ENCODE results near the gene HTR3C.

The HTR3C gene

GRCh38 chr3:184052767-184053166 is at the start of gene HTR3C:
Gene HTR3C, plus strand, starts transcription at chr3:184053047. Its CDS starts 34 bp downstream, at chr3:184053081.
- TF ChIP-seq EP300 (IDR thresholded peaks at IDR 0.05; ENCODE audit: borderline replicate concordance) (no peak), YY1 (IDR thresholded peaks at IDR 0.05; ENCODE audit: low read depth) (no peak), USF1 (IDR thresholded peaks at IDR 0.05) (no peak), TEAD4 (IDR thresholded peaks at IDR 0.05) (no peak), EGR1 (IDR thresholded peaks at IDR 0.05) (no peak), REST (IDR thresholded peaks at IDR 0.05; ENCODE audit: low read depth) (no peak), CEBPB (IDR thresholded peaks at IDR 0.05) (no peak), MAX (IDR thresholded peaks at IDR 0.05) (no peak), TCF12 (IDR thresholded peaks at IDR 0.05; ENCODE audit: low read depth) (no peak), TAF1 (IDR thresholded peaks at IDR 0.05; ENCODE audit: low read depth) (no peak), FOXM1 (IDR thresholded peaks at IDR 0.05; ENCODE audit: borderline replicate concordance, low read depth) (no peak), RAD21 (IDR thresholded peaks at IDR 0.05; ENCODE audit: low read depth) (no peak), ZBTB7A (IDR thresholded peaks at IDR 0.05; ENCODE audit: low read depth) (no peak), NFIC (IDR thresholded peaks at IDR 0.05) (no peak)

GRCh38 chr3:184003187-184003967 is 49.5 kb upstream of the HTR3C start:
- TF ChIP-seq RAD21 (IDR thresholded peaks at IDR 0.05; ENCODE audit: low read depth) = no peak
- TF ChIP-seq USF1 (IDR thresholded peaks at IDR 0.05) = no peak
- TF ChIP-seq EGR1 (IDR thresholded peaks at IDR 0.05) = no peak
- no peak for TF ChIP-seq ZBTB7A (IDR thresholded peaks at IDR 0.05; ENCODE audit: low read depth)
- no peak for TF ChIP-seq FOXM1 (IDR thresholded peaks at IDR 0.05; ENCODE audit: borderline replicate concordance, low read depth)
- no peak for TF ChIP-seq NFIC (IDR thresholded peaks at IDR 0.05)
- TF ChIP-seq YY1 (IDR thresholded peaks at IDR 0.05; ENCODE audit: low read depth) = no peak
- TF ChIP-seq CEBPB (IDR thresholded peaks at IDR 0.05) = no peak
- TF ChIP-seq TCF12 (IDR thresholded peaks at IDR 0.05; ENCODE audit: low read depth) = no peak
- no peak for TF ChIP-seq CREB1 (IDR thresholded peaks at IDR 0.05; ENCODE audit: low read depth)
- TF ChIP-seq REST (IDR thresholded peaks at IDR 0.05; ENCODE audit: low read depth) = no peak
- no peak for TF ChIP-seq EP300 (IDR thresholded peaks at IDR 0.05; ENCODE audit: borderline replicate concordance)
- no peak for TF ChIP-seq TEAD4 (IDR thresholded peaks at IDR 0.05)
- no peak for TF ChIP-seq TAF1 (IDR thresholded peaks at IDR 0.05; ENCODE audit: low read depth)
- no peak for TF ChIP-seq MAX (IDR thresholded peaks at IDR 0.05)

- no peak for TF ChIP-seq MAX (IDR thresholded peaks at IDR 0.05)
- TF ChIP-seq FOXM1 (IDR thresholded peaks at IDR 0.05; ENCODE audit: borderline replicate concordance, low read depth) = no peak
- no peak for TF ChIP-seq TCF12 (IDR thresholded peaks at IDR 0.05; ENCODE audit: low read depth)
- no peak for TF ChIP-seq ZBTB7A (IDR thresholded peaks at IDR 0.05; ENCODE audit: low read depth)
These were observed 48.4 kb upstream of the HTR3C start for GRCh38 chr3:184004476-184004875.

GRCh38 chr3:184005941-184006507 is 46.8 kb upstream of the HTR3C start:
- TF ChIP-seq EP300 (IDR thresholded peaks at IDR 0.05; ENCODE audit: borderline replicate concordance) (peak; percentile 61; the same call in 1 of the 2 replicates), REST (IDR thresholded peaks at IDR 0.05; ENCODE audit: low read depth) (no peak), FOXM1 (IDR thresholded peaks at IDR 0.05; ENCODE audit: borderline replicate concordance, low read depth) (no peak; the same call in 1 of the 2 replicates), ZBTB7A (IDR thresholded peaks at IDR 0.05; ENCODE audit: low read depth) (no peak), TEAD4 (IDR thresholded peaks at IDR 0.05) (peak; percentile 52; the same call in 1 of the 2 replicates), TCF12 (IDR thresholded peaks at IDR 0.05; ENCODE audit: low read depth) (peak; percentile 83), USF1 (IDR thresholded peaks at IDR 0.05) (peak; percentile 49), CREB1 (IDR thresholded peaks at IDR 0.05; ENCODE audit: low read depth) (no peak), TAF1 (IDR thresholded peaks at IDR 0.05; ENCODE audit: low read depth) (0 out of 2 replicates have a peak, but pooled peaks have one; percentile 24), YY1 (IDR thresholded peaks at IDR 0.05; ENCODE audit: low read depth) (peak; percentile 48; the same call in 1 of the 2 replicates), MAX (IDR thresholded peaks at IDR 0.05) (peak; percentile 95), CEBPB (IDR thresholded peaks at IDR 0.05) (peak; percentile 45; the same call in 1 of the 2 replicates), NFIC (IDR thresholded peaks at IDR 0.05) (peak; percentile 90)
